Esophagus mucosa (tissue), 1 donor: Measurements from ENCODE around the gene KIAA0930. TPM values are rescaled to one million over a fixed set of nuclear protein-coding genes. Genes with fewer than 3 reads are reported as not detected.

Experiments
- total RNA-seq: library from RNA; stranded (reverse); gene quantifications from one replicate; pipeline ENCODE4 v1.2.4, GENCODE V29; 2023
- donor health status: DM: yes; HTN: yes; CAD: no.

KIAA0930 gene
- total RNA-seq, 1 donor from 2014 or later: 45.4 TPM

Other genes with a start within 250 kb of the KIAA0930 start
- gene PHF21B, start 230.9 kb downstream of the KIAA0930 start, total RNA-seq: not detected
- gene NUP50, start 77.0 kb downstream of the KIAA0930 start, total RNA-seq: 67.8 TPM
- gene UPK3A, start 44.1 kb upstream of the KIAA0930 start, total RNA-seq: not detected
- 9.1 TPM for gene FAM118A, start 69.0 kb upstream of the KIAA0930 start, total RNA-seq
- not detected for gene SMC1B, start 172.7 kb upstream of the KIAA0930 start, total RNA-seq
- 0.64 TPM for gene RIBC2, start 172.8 kb upstream of the KIAA0930 start, total RNA-seq